ENCODE measurements around the gene SBF2.

GRCh38 chr11:10331548-10332289 lies 37.7 kb upstream of the SBF2 start:
- TF ChIP-seq CTCF (conservative IDR thresholded peaks at IDR 0.05; ENCODE audit: low read depth, low read length) (no peak), EZH2phosphoT487 (IDR thresholded peaks at IDR 0.05; ENCODE audit: borderline replicate concordance, low read length) (no peak)
